GM12874 (cell line): ENCODE data around the gene ZCCHC3.

Source experiments
- TF ChIP-seq, protein P1 (sequence below): IDR thresholded peaks from 2 replicates; pipeline ENCODE4 v1.5.1; 2011; ENCODE audit warnings: low read depth, mild to moderate bottlenecking, control low read depth, low read length, moderate library complexity; ENCODE audit not compliant: insufficient read depth

ZCCHC3 gene

GRCh38 chr20:316316-317068 lies 19.1 kb downstream of the ZCCHC3 start:
- TF ChIP-seq, protein P1, sequence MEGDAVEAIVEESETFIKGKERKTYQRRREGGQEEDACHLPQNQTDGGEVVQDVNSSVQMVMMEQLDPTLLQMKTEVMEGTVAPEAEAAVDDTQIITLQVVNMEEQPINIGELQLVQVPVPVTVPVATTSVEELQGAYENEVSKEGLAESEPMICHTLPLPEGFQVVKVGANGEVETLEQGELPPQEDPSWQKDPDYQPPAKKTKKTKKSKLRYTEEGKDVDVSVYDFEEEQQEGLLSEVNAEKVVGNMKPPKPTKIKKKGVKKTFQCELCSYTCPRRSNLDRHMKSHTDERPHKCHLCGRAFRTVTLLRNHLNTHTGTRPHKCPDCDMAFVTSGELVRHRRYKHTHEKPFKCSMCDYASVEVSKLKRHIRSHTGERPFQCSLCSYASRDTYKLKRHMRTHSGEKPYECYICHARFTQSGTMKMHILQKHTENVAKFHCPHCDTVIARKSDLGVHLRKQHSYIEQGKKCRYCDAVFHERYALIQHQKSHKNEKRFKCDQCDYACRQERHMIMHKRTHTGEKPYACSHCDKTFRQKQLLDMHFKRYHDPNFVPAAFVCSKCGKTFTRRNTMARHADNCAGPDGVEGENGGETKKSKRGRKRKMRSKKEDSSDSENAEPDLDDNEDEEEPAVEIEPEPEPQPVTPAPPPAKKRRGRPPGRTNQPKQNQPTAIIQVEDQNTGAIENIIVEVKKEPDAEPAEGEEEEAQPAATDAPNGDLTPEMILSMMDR, result no peak

DNA sequence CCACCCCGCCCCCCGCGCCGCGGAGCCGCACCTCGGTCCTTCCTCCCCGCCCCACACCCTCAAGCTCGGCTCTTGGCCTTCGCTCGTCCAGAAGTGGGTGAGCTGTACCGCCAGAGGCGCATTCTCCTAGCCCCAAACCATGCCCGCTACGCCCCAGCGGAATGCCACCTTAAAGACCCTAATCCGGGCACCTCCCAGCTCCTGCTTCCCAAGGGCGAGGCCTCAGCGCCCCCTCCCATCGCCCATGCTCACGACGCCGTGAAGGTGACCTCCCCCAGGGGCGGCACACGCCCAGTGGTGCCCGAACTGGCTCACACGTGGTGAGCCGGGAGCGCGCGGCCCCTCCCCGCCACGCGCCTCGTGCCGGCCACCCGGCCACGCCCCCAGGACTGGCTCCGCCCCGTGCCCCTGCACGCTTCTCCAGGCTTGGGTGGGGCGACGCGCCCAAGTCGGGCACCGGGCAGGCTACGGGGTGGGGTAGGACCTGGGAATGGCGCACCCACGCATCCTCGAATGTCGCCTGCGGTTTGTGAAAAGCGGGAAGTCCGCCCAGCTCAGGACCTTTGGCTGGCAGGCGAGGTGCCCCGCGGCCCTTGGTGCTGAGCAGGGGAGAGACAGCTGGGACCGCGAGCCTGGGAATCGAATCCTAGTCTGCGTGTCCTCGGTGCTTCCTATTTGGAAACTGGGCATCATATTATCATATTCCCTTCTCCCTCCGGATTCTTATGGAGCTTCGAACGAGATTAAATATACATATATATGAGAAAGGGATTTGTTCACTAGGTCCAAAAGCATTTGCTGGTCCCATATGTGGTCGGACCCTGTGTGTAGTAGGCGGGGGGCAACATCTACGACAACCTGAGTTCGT lies 27.0 kb downstream of the ZCCHC3 start:
- TF ChIP-seq, protein P1, result peak; percentile 53

GRCh38 chr20:325045-325888 lies 27.9 kb downstream of the ZCCHC3 start, which contains the start of gene SOX12:
SOX12 (plus strand) TSS chr20:325552; CDS start chr20:325925, 373 bp downstream.
- TF ChIP-seq, protein P1, result no peak

DNA sequence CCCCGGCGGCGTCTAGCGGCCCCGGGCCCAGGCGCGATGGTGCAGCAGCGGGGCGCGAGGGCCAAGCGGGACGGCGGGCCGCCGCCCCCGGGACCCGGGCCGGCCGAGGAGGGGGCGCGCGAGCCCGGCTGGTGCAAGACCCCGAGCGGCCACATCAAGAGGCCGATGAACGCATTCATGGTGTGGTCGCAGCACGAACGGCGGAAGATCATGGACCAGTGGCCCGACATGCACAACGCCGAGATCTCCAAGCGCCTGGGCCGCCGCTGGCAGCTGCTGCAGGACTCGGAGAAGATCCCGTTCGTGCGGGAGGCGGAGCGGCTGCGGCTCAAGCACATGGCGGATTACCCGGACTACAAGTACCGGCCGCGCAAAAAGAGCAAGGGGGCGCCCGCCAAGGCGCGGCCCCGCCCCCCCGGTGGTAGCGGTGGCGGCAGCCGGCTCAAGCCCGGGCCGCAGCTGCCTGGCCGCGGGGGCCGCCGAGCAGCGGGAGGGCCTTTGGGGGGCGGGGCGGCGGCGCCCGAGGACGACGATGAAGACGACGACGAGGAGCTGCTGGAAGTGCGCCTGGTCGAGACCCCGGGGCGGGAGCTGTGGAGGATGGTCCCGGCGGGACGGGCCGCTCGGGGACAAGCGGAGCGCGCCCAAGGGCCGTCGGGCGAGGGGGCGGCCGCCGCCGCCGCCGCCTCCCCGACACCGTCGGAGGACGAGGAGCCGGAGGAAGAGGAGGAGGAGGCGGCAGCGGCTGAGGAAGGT lies 28.7 kb downstream of the ZCCHC3 start:
- TF ChIP-seq, protein P1, result 0 out of 2 replicates have a peak, but pooled peaks have one; percentile 6

- TF ChIP-seq, protein P1, result no peak
Measured at GRCh38 chr20:326645-327185, 29.3 kb downstream of the ZCCHC3 start.

DNA sequence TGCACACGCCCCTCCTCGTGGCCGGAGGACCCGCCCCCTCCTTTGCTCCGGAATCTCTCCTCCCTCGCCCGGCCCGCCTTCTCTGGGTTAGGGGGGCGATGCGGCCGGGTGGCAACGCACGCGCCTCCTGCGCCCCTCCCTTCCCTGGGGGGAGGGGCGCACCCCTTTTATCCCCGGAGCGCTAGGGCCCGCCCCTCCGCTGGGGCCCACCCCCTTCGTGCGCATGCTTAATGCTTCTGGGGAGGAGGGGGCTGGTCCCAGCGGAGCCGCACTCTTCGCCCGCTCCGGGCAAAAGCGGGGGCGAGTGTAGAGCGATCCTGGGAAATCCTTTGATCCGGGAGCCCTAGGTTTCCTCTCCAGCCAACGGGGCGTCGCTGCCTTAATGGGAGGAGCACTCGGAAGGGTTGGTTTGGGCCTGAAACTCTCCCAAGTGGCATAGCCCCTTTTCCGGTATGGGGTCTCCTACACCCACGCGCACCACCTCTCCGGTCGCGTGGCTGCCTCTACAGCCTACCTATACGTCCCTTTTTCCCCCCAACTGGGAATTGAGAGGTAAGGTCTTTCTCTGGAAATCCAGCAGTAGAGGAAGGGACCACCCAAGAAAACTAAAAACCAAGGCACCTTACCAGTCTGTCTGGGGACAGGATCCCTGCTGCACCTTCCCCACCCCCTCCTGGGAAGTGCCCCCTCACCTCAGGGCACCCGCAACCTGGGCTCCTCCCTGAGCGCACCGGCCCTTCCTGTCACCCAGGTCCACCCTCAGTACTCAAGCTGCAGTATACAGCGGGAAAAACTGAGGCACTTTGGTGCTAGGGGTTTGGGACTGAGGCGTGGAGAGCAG lies 30.0 kb downstream of the ZCCHC3 start:
- TF ChIP-seq, protein P1, result no peak
